Measurements from ENCODE around the gene RASAL1. TPM values are rescaled to one million over a fixed set of nuclear protein-coding genes. Genes with fewer than 3 reads are reported as not detected.
A peak's percentile ranks its signal among the peaks of the same experiment; 100 is the strongest.

RASAL1 gene
- total RNA-seq, 4 donors from 2014 or later = not detected

DNA sequence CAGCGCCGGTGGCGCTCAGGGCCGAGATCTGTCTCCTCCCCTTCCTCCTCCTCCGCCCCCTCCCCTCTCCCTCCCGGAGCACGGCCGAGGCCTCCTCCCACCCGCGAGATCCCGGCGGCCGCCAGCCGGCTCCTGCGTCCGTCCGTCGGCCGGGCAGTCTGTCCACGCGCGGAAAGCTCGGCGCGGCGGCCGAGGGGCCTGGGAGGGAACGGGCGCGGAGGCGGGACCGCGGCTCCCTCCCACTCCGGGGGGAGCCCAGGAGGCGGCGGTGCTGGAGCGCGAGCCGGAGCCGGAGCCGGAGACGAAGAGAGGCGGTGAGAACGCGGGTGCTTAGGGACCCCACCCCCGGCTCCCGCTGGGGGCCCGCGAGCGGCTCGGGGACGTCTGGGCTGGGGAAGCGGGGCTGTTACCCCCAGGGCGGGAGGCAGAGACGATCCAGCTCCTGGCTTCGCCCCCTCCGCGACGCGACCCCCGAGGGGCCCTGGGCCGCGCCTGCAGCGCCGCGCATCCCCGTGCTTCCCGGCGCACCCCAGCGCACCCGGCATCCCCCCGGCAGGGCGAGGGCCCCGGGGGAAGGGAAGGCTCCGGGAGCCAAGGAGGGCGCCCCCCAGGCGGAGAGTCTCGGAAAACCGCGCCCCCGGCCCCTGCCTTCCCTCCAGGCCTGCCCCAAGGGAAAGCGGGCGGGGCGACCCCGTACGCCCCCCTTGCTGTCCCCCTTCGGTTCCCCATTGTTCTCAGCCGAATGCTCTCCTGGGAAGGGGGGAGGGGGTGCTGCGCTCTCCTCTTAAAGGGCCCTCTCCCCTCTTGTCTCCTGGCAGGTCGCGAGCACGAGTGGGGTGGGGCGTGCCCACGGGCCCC is 78.7 kb downstream of the RASAL1 start, which contains the start of gene DTX1:
Gene DTX1 (plus strand): TSS at position 100 of the 858 bp plus-strand sequence. CDS start 1,463 bp downstream, outside the sequence.
- ATAC-seq = no peak
- Histone ChIP-seq H3K27ac (peak within 1 kb of the TSS in 2 of 4 donors; percentile 27 to 41), H3K4me1 (no peaks in the 10 kb centered on the region), H3K9me3 (no peaks in the 10 kb centered on the region), H3K27me3 (peaks cover 38 to 45% (median 41%) of the 10 kb centered on the region in 3 donors), H3K36me3 (no peaks in the 10 kb centered on the region), H3K4me3 (peak within 1 kb of the TSS; percentile 39 to 46 (median 42))
- in situ Hi-C loops (cut with MboI; ENCODE audit: low sequenced_read_pairs in 4 of 4) = no loop called here
- intact Hi-C loops (cut with DNase I; ENCODE audit: low total_unique reads) = no loop called here
- DNase-seq = no peak
- TF ChIP-seq POLR2A (IDR thresholded peaks at IDR 0.05) = no peak
- TF ChIP-seq, protein P1, sequence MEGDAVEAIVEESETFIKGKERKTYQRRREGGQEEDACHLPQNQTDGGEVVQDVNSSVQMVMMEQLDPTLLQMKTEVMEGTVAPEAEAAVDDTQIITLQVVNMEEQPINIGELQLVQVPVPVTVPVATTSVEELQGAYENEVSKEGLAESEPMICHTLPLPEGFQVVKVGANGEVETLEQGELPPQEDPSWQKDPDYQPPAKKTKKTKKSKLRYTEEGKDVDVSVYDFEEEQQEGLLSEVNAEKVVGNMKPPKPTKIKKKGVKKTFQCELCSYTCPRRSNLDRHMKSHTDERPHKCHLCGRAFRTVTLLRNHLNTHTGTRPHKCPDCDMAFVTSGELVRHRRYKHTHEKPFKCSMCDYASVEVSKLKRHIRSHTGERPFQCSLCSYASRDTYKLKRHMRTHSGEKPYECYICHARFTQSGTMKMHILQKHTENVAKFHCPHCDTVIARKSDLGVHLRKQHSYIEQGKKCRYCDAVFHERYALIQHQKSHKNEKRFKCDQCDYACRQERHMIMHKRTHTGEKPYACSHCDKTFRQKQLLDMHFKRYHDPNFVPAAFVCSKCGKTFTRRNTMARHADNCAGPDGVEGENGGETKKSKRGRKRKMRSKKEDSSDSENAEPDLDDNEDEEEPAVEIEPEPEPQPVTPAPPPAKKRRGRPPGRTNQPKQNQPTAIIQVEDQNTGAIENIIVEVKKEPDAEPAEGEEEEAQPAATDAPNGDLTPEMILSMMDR (IDR thresholded peaks at IDR 0.05 in 4 of 5, conservative IDR thresholded peaks at IDR 0.05 in 1 of 5) = no peak

DNA sequence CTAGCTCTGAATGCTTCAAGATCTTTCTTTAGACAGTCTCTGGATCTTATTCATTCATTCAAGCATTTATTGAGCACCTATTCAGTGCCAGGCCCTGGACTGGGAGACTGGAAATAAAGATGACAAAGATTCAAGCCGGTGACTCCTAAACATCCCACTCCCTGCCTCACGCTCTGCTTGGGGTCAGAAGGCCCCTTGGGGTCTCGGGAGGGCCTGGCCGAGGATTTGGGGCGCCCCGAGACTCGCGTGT is 79.3 kb downstream of the RASAL1 start:
- ATAC-seq (no peak), DNase-seq (no peak)
- H3K27ac ChIP-seq = peak overlapping the region in 2 of 4 donors; percentile 27 to 41
- TF ChIP-seq POLR2A (IDR thresholded peaks at IDR 0.05) = no peak
- TF ChIP-seq, protein P1 (IDR thresholded peaks at IDR 0.05 in 4 of 5, conservative IDR thresholded peaks at IDR 0.05 in 1 of 5) = no peak
- H3K9me3 ChIP-seq = no peaks in the 10 kb centered on the region
- intact Hi-C loops (cut with DNase I; ENCODE audit: low total_unique reads) = no loop called here
- H3K27me3 ChIP-seq = peaks cover 37 to 45% (median 38%) of the 10 kb centered on the region in 3 donors
- H3K4me1 ChIP-seq = no peaks in the 10 kb centered on the region
- in situ Hi-C loops (cut with MboI; ENCODE audit: low sequenced_read_pairs in 4 of 4) = no loop called here
- peak overlapping the region; percentile 39 to 46 (median 42) for H3K4me3 ChIP-seq
- no peaks in the 10 kb centered on the region for H3K36me3 ChIP-seq

DNA sequence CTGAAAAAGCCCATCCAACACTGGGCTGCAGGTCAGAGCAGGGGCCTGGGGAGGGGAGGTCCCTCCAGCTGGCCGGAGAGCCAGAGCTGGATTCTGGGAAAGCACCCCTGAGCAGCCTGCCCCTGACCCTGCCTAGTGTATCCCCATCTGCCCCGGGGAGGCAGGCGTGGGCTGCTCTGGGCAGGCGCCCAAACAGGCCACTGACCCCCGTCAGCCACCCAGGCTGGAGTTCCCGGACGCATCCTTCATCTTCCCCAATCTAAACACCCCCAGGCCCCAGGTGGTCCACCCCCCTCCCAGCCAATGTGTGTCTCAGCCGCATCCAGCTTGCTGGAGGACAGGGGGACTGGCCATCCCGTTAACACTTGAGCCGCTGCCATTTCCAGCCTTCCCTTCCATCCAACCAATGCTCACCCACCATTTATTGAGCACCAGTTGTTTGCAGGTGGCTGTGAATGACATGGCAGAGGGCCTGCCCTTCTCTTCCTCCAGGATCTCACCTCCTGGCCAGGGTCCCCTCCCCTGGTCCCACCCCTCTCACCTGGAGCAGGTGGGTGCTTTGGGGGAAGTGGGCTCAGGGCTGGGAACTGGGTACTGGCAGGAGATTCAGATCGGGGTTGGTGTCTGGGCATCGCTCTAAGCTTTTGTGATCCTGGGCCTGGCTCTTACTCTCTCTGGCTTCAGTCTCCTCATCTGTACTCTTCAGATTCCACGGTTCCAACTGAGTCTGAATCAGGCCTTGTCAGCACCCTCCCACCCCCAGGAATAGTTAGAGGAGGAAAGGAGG is 79.8 kb downstream of the RASAL1 start:
- in situ Hi-C loops (cut with MboI; ENCODE audit: low sequenced_read_pairs in 4 of 4) = no loop called here
- Histone ChIP-seq H3K9me3 (no peaks in the 10 kb centered on the region), H3K27me3 (peaks cover 34 to 45% (median 37%) of the 10 kb centered on the region in 3 donors), H3K27ac (no peak overlapping the region), H3K4me3 (no peak overlapping the region), H3K36me3 (no peaks in the 10 kb centered on the region), H3K4me1 (no peaks in the 10 kb centered on the region)
- TF ChIP-seq, protein P1 (IDR thresholded peaks at IDR 0.05 in 4 of 5, conservative IDR thresholded peaks at IDR 0.05 in 1 of 5) = no peak
- no peak for TF ChIP-seq POLR2A (IDR thresholded peaks at IDR 0.05)
- DNase-seq (no peak), ATAC-seq (no peak)
- intact Hi-C loops (cut with DNase I; ENCODE audit: low total_unique reads) = no loop called here

DNA sequence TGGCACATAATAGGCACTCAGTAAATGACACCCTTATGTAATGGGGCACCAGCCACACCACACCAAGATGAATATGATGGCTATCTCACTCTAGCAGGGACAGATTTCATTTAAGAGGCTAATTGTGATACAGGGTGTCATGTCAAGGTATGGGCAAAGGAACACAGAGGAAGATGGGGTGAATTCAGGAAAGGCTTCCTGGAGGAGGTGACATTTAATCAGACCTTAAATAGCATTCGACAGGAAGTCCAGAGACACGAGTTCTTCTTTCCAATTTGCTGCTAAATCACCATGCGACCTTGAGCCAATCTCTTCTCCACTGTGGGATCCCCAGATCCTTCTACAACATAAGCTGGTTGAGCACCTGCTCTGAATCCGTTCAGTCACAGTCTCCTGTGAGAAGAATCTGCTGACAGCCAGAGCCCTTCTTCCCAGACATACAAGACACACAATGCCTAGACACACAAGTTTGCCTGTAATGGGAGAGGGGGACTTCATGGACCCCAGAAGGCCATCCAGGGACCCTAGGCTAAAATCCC is 80.5 kb downstream of the RASAL1 start:
- DNase-seq = no peak
- intact Hi-C loops (cut with DNase I; ENCODE audit: low total_unique reads) = no loop called here
- Histone ChIP-seq H3K4me1 (no peaks in the 10 kb centered on the region), H3K36me3 (no peaks in the 10 kb centered on the region), H3K4me3 (no peak overlapping the region), H3K9me3 (no peaks in the 10 kb centered on the region), H3K27me3 (peaks cover 34 to 45% (median 37%) of the 10 kb centered on the region in 3 donors), H3K27ac (no peak overlapping the region)
- in situ Hi-C loops (cut with MboI; ENCODE audit: low sequenced_read_pairs in 4 of 4) = no loop called here
- TF ChIP-seq, protein P1 (IDR thresholded peaks at IDR 0.05 in 4 of 5, conservative IDR thresholded peaks at IDR 0.05 in 1 of 5) = no peak
- no peak for TF ChIP-seq POLR2A (IDR thresholded peaks at IDR 0.05)
- ATAC-seq = no peak
